GM12875 (cell line): Measurements from ENCODE around the gene LOXHD1.

Experiments
- H3K4me3 ChIP-seq: one replicate; pipeline ENCODE4 v1.5.1; 2011; ENCODE audit warnings: low read depth, low read length, control low read depth
- TF ChIP-seq, protein P1 (sequence below): IDR thresholded peaks from 2 replicates; pipeline ENCODE4 v1.5.1; 2011; ENCODE audit warnings: low read depth, mild to moderate bottlenecking, control low read depth, inconsistent platforms, low read length, moderate library complexity, borderline replicate concordance; ENCODE audit not compliant: insufficient read depth

LOXHD1 gene

DNA sequence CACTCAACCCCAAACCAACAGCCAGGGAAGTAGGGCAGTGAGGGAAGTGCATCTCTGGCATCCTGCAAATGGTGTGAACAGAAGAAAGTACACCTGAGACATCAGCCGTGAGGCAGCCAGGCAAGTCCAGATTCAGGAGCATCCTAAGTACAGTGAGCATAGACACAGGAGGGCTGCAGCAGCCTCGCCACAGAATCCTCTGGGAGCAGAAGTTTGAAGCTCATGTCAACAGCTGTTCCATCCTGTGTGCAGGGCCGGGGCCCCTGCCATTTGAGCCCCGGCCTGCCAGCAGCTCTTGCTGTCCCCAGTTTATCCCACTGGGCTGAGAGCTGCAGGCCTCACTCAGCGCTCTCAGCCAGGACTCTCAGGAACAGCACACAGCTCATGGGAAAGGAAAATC is 14.5 kb downstream of the LOXHD1 start:
- no peak overlapping the region for H3K4me3 ChIP-seq
- TF ChIP-seq, protein P1, sequence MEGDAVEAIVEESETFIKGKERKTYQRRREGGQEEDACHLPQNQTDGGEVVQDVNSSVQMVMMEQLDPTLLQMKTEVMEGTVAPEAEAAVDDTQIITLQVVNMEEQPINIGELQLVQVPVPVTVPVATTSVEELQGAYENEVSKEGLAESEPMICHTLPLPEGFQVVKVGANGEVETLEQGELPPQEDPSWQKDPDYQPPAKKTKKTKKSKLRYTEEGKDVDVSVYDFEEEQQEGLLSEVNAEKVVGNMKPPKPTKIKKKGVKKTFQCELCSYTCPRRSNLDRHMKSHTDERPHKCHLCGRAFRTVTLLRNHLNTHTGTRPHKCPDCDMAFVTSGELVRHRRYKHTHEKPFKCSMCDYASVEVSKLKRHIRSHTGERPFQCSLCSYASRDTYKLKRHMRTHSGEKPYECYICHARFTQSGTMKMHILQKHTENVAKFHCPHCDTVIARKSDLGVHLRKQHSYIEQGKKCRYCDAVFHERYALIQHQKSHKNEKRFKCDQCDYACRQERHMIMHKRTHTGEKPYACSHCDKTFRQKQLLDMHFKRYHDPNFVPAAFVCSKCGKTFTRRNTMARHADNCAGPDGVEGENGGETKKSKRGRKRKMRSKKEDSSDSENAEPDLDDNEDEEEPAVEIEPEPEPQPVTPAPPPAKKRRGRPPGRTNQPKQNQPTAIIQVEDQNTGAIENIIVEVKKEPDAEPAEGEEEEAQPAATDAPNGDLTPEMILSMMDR = no peak

DNA sequence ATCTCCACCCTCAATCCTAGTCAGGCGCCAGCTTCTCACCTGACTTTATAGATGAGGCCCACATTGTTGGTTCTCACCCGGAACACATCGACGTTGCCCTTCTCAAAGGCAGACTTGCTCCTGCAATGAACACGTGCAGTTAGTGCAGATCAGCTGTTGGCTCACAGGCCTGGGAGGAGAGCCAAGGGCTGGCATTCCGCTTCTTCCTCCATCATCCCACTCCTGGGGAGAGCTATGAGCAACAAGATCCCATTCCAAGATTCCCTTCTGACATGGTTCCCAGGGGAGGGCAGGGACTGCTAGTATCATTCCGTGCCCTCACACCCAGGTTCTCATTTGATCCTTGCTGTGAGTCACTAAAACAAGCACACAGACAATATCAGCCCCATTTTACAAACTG is 15.1 kb downstream of the LOXHD1 start:
- TF ChIP-seq, protein P1 = no peak

DNA sequence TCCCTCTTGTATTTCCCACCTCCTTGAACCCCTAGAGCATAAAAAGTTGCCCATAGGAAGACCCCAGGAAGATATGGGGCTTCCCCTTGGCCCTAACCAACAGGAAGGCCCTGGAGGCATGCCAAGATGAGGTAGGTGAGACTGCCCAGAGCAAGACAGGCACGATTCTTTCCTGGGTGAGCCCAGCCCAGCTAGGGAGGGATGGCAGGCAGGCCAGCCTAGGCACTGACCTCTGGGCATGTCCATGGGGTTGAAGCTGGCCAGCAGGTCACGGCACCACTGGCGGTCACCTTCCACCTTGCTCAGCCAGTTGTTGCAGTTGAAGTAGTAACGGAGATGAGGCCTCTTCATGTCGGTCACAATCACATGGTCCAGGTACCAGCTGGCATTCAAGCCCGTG is 17.6 kb downstream of the LOXHD1 start:
- TF ChIP-seq, protein P1 = no peak

More for the DNA sequence above, 15.1 kb downstream of the LOXHD1 start:
- no peak overlapping the region for H3K4me3 ChIP-seq

DNA sequence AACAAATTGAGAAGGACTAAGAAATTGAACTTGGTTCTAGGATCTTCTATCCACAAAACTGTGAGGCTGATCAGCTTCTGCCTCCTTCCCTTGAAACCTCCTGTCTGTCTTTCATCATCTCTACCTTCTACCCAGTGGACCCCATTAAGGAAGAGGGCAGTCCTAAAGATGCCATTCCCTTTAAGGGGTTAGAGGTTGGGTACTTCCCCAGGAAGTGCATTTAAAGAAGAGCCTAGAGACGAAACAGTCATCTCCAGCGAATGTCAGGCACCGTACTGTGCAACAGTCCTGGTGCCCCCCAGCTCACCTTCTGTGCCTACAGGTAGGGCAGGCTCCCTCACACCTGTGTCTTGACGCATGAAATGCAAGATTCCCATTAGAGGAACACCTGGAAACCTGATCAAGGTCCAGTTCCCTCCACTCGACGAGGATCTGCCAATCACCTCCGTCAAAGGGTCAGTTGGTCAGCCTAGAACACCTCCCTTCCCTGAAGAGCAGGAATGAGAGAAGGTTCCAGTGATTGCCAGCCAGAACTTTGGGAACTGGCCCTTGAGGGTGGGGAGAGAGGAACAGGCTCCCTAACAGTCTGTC is 20.9 kb downstream of the LOXHD1 start:
- no peak overlapping the region for H3K4me3 ChIP-seq
- TF ChIP-seq, protein P1 = no peak

More for the DNA sequence above, 17.6 kb downstream of the LOXHD1 start:
- no peak overlapping the region for H3K4me3 ChIP-seq

DNA sequence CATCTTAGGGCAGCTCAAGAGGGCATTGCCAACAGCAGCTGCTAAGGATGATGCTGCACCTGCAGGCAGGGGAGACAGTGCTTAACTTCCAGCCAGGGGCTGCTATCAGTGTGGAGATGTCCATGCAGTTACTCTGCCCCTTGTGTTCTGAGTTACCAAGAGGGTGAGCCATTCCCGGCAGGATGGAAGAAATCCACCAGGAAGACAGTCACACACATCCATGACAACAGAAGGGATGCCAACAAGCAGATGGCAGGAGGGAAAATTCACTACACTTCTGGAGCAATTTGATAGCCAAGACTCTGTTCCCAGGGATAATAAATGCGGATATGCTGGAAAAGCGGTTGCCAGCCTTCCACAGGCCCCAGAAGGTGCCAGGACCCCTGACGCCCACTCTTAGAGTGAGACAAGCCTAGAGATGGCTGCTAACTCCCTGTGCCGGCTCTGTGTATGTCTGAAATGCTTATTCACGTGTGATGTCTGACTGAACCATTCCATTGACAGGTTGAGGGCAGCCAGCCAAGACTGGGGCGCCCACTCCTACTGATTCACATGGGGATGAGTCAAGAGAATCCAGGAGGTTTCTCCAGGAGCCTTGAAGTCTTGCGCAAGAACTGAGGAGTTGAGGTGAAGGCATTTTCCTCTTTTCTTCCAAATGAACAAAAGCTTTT is 24.5 kb downstream of the LOXHD1 start:
- TF ChIP-seq, protein P1 = no peak
- H3K4me3 ChIP-seq = no peak overlapping the region

DNA sequence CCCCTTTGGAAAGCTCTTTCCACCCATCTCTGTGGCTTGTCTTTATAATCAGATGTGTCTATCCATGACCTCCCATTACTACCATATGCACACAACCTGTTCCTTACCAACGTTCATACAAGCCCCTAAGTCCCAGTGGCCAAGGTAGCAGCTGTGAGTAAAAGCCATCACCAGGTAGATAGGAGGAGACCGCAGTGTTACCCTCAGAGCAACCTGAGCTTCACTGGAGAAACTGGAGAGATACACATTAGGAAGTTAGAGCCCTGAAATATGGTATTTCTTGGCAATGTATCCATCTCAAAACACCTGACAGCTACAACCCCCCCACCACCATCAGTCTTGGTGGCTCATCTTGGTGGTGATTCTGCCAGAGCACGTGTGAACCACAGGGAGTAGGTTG is 26.0 kb downstream of the LOXHD1 start:
- TF ChIP-seq, protein P1 = no peak
- no peak overlapping the region for H3K4me3 ChIP-seq

DNA sequence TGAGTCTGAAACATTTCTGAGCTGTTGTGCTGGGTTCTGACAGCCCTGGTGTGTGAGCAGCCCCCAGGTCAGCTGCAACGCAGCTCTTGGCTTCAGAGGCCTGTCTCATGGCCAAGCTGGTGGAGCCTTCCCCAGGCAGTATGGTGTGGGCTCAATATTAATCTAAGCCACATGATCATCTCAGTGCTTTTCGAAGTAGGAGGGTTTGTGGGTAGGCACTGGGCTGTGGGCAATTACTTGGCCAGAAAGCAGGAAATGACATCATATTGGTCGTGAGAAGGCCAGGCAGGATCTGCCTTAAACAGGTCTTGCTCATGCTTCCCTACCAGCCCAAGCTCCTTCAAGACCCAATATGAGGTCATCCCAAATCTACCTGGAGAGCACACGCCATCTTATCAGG is 26.9 kb downstream of the LOXHD1 start:
- no peak overlapping the region for H3K4me3 ChIP-seq
- TF ChIP-seq, protein P1 = no peak
